Hematopoietic multipotent progenitor cell (in vitro differentiated cells): ENCODE measurements around the gene PSMB10. TPM values are rescaled to one million over a fixed set of nuclear protein-coding genes. Genes with fewer than 3 reads are reported as not detected.
A peak's percentile ranks its signal among the peaks of the same experiment; 100 is the strongest.
"Not testable (repeated sequence)": the region's sequence is repeated elsewhere in the genome, so short reads cannot be mapped to it uniquely, and the experiment has no call there.

Source experiments
- DNase-seq, 3 donors: peaks; one replicate each; pipeline ENCODE4 v3.0.0-alpha.2; 2011 to 2015; ENCODE audit warnings: low read depth in 2 of 3, low spot score in 2 of 3
- total RNA-seq: library from RNA; depleted of rRNA; stranded (reverse); fragments of >200 nt; gene quantifications from one replicate; pipeline ENCODE4 v1.2.3, GENCODE V29; 2012

PSMB10 gene
- total RNA-seq, 1 donor, result 281 TPM

DNA sequence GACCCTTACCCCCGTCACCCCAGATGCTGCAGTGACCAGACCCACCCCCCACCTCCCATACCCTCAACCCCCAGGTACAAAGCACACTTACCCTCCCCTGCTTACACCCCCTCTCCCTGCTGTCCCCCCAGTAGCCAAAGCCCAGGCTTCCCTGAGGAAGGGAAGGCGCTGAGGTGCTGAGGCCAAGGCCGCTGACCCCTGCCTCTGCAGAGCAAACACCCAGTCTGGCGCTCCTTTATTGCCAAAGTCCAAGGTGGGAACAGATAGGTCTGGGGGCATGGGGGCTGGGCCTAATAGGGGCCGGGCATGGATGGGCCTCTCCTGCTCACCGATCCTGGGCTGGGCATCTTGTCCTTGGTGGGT is 6.6 kb upstream of the PSMB10 start:
- DNase-seq, result no peak

DNA sequence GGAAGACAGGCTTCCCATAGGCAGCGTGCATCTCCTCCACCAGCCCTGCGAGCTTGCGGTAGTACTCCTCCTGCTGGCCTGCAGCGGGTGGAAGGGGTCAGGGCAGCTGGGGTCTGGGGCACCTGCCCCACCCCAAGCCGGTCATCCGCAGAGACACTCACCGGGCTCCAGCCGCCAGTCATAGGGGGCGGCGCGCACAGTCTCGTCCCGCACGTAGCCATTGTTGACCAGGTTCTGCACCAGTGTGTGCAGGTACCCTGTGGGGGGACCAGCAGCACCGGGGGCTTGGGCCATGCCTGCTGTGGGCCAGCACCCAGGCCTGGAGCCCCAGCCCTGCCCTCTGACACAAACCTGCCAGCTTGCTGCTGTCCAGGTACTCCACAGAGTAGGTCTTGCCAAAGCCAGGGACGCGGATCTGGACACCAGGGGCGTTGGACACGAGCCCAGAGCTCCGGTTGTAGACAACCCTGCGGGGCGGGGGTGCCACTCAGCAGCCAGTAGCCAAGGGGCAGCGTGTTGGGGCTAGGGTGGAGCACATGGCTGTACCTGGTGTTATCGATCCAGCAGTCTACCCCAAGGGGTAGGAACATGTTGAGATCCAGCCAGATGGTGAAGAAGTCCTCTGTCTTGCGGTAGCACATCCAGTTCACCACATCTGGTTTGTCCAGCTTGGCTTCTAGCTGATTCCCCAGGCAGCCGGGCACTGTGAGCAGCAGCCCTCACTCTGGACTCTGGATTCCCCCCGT is 6.0 kb upstream of the PSMB10 start:
- no peak for DNase-seq

GRCh38 chr16:67942200-67942509 is 5.5 kb upstream of the PSMB10 start:
- DNase-seq, result peak in 2 of 3 donors; percentile 29 to 40

DNA sequence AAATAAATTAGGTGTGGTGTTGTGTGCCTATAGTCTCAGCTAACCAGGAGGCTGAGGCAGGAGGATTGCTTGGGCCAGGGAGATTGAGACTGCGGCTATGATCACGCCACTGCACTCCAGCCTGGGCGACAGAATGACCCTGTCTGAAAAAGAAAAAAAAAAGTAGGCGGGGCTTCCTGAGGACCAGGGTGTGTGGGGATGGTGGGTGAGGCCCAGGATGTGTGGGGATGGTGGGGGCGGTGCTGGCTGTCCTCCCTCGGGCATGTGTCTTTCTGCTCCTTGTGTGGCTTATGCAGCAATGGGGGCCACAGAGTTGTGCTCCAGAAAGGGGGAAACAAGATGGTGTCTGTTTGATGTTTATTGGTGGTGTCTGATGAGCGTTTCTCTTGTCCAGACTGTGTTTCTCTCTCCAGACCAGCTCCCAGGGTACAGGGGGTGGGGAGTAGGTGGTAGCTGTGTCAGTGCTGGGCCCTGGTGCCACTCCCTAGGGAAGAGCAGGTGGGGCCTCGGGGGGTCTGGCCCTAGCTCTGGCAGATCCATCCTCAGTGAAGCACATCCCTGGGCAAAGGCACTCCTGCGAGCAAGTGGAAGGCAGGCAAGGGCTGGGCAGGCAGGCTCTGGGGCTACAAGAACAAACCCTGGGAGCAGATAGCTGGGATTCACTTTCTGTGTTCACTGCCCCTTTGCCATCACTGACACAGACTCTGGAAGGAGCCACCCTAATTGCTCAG is 5.0 kb upstream of the PSMB10 start:
- no peak for DNase-seq

- no peak for DNase-seq
These were observed 3.9 kb upstream of the PSMB10 start for GRCh38 chr16:67940446-67941089.

DNA sequence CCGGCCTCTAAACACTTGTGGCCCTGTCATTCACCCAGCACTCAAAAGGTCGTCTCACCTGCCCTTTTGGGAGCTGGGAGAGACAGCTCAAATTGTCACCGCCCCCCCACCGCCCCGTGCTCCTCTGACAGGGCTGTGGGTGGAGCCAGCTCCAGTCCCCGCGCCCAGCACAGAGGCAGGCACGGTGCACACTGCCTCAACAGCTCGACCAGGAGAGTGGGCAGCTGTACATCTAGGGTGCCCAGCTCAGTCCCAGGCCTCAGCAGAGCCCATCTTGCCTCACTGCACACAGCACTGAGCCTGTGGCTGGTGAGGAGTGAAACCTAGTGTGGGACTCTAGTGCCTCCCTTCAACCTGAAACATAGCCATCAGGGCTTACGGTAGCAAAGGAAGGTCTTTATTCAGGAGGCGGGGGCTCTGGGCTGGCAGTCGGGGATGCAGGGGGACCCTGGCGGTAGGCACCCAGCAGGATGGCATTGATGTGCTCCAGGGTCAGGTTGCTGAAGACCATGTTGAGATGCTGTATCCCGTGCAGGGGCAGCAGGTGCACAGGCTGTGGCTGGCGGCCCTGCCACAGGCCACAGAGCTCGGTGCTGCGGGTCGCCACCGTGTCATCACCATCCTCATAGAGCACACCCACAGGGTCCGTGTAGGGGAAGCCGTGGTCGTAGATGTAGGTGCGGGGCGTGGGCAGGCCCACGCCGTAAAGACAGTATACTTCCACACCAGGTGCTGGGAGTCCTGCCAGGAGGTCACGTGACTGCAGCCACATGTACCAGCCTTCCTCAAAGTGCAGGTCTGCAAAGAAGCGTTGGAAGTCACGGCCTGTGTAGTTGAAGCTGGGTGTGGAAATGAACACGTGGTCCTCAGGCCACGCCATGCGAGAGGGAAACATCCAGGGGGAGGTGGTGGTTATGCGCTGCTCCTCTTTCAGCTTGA is 3.1 kb upstream of the PSMB10 start:
- peak in 2 of 3 donors; percentile 63 to 77 for DNase-seq

- DNase-seq, result not testable (repeated sequence)
These were observed 1.1 kb upstream of the PSMB10 start for GRCh38 chr16:67937713-67938112.

- peak in 2 of 3 donors; percentile 86 to 95 for DNase-seq
These were observed 393 bp upstream of the PSMB10 start for GRCh38 chr16:67936880-67937605.

GRCh38 chr16:67935402-67936123 is 1.1 kb downstream of the PSMB10 start:
- DNase-seq, result peak; percentile 76 to 95 (median 92)

DNA sequence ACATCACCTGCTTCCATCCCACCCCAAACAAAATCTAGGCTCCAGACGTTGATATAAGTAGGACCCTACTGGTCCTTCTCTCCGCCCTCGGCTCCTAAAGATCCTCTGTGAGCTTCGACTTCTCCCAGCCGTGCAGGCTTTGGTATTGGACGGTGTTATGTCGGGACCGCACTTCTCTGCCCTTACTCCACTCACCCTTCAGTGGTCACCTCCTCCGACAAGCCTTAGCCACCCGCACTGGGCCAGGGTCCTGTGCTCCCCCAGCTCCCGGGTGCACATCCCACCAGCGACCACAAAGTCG is 1.6 kb downstream of the PSMB10 start:
- no peak for DNase-seq

- DNase-seq, result no peak
These were observed 2.1 kb downstream of the PSMB10 start for GRCh38 chr16:67934306-67935100.

DNA sequence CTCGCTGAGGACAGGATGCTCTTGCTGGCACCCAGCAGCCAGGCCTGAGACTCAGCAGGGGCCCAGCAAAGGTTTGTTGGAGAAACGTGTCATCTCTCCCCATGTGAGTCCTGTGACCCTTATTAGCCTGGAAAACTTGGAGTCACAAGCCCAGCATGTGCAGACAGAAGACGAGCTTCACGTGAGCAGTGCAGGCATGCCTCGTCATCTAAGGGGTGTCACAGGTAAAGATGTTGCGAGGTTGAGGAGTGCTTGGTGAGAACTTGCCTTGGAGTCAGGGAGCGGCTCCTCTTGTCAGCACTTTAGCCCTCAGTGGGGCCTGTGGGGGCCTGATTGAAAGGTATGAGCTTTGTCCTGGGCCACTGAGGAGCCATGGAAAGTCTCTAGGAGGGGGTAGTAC is 2.8 kb downstream of the PSMB10 start:
- DNase-seq, result no peak

DNA sequence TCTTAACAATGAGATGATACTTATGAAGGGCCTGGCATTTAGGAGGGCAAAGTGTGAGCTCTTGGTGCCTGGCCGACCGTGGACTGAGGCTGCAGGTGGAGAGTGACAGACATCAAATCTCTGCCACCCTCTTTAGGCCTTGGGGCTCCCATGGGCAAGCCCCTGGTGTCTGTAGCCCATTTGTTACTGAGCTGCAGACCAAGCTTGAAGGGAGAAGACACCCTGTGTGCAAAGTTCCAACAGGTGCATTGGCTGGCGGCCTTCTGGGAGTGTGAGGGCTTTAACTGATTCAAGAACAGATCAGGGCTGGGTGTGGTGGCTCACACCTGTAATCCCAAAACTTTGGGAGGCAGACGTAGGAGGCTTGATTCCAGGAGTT is 4.2 kb downstream of the PSMB10 start:
- no peak for DNase-seq

GRCh38 chr16:67931712-67932461 is 4.8 kb downstream of the PSMB10 start, which contains the start of gene CTRL:
Gene CTRL (minus strand): TSS chr16:67931862. CDS start chr16:67931852, 10 bp downstream.
- no peak for DNase-seq

GRCh38 chr16:67930678-67931211 is 5.9 kb downstream of the PSMB10 start:
- DNase-seq, result no peak

DNA sequence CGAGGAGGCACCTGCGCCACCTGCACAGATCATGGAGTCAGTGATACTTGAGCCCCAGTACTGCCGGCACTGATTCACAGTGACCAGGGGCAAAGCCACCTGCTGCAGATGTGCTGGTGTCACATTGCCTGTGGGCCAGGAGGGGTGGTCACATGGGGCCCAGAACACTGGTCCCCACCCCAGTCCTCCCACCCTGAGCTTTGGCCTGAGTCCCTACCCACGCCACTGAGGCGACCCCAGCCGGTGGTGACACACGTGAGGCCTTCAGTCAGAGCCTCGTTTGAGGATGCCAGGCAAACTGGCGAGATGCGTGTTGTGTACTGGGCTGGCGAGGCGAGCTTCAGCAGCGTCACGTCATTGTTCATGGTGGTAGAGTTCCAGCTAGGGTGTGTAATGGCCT is 6.5 kb downstream of the PSMB10 start:
- no peak for DNase-seq

- DNase-seq, result peak; percentile 46 to 81 (median 63)
These were observed 7.9 kb downstream of the PSMB10 start for GRCh38 chr16:67928561-67929364.
